Measurements from ENCODE around the gene FOXP1. TPM values are rescaled to one million over a fixed set of nuclear protein-coding genes. Genes with fewer than 3 reads are reported as not detected.

FOXP1 gene
- total and polyA plus RNA-seq, 2 experiments from 2014 or later = 76.8 to 99.8 TPM

GRCh38 chr3:71502066-71502625 is 81.4 kb downstream of the FOXP1 start:
- peaks cover 12% of the 10 kb centered on the region for H3K4me1 ChIP-seq (ENCODE audit: insufficient read depth)
- H3K9me3 ChIP-seq (ENCODE audit: low read depth) = no peaks in the 10 kb centered on the region
- no peaks in the 10 kb centered on the region for H3K27me3 ChIP-seq
- H2AFZ ChIP-seq = no peak overlapping the region
- H3K4me2 ChIP-seq = no peak overlapping the region
- no peaks in the 10 kb centered on the region for H3K36me3 ChIP-seq (replicated peaks; ENCODE audit: insufficient read depth, low read depth)
- H3K79me2 ChIP-seq = peaks cover 22% of the 10 kb centered on the region
- no peaks in the 10 kb centered on the region for H3K9me2 ChIP-seq (replicated peaks; ENCODE audit: insufficient read depth)
- 84% methylated on average over 5 of the region's 5 CpGs for WGBS (ENCODE audit: low lambda C conversion rate, missing lambda C conversion rate)
- DNase-seq (ENCODE audit: low spot score) = no peak
- H3K4me3 ChIP-seq = no peak overlapping the region
- TF ChIP-seq CTCF (IDR thresholded peaks at IDR 0.05; ENCODE audit: poor library complexity) = no peak
- TF ChIP-seq EZH2phosphoT487 (IDR thresholded peaks at IDR 0.05; ENCODE audit: low read depth, severe bottlenecking, unreplicated experiment) = no peak
- TF ChIP-seq EZH2 (IDR thresholded peaks at IDR 0.05; ENCODE audit: borderline replicate concordance) = no peak
- H3K27ac ChIP-seq = no peak overlapping the region
- no peaks in the 10 kb centered on the region for H4K20me1 ChIP-seq (ENCODE audit: insufficient read depth, poor library complexity, severe bottlenecking)

- Histone ChIP-seq H3K27me3 (no peaks in the 10 kb centered on the region), H3K27ac (no peak overlapping the region), H3K36me3 (replicated peaks; ENCODE audit: insufficient read depth, low read depth) (no peaks in the 10 kb centered on the region), H3K9me3 (ENCODE audit: low read depth) (no peaks in the 10 kb centered on the region), H3K4me2 (no peak overlapping the region), H3K9me2 (replicated peaks; ENCODE audit: insufficient read depth) (no peaks in the 10 kb centered on the region), H3K79me2 (peaks cover 18% of the 10 kb centered on the region), H3K4me3 (no peak overlapping the region), H3K4me1 (ENCODE audit: insufficient read depth) (peaks cover 24% of the 10 kb centered on the region), H4K20me1 (ENCODE audit: insufficient read depth, poor library complexity, severe bottlenecking) (no peaks in the 10 kb centered on the region), H2AFZ (no peak overlapping the region)
- DNase-seq (ENCODE audit: low spot score) = no peak
- TF ChIP-seq EZH2phosphoT487 (IDR thresholded peaks at IDR 0.05; ENCODE audit: low read depth, severe bottlenecking, unreplicated experiment) (no peak), CTCF (IDR thresholded peaks at IDR 0.05; ENCODE audit: poor library complexity) (no peak), EZH2 (IDR thresholded peaks at IDR 0.05; ENCODE audit: borderline replicate concordance) (no peak)
- WGBS (ENCODE audit: low lambda C conversion rate, missing lambda C conversion rate) = 95% methylated on average over 6 of the region's 6 CpGs
Observed at GRCh38 chr3:71500696-71501095, 82.8 kb downstream of the FOXP1 start.

- Histone ChIP-seq H3K4me1 (ENCODE audit: insufficient read depth) (peaks cover 29% of the 10 kb centered on the region), H3K27ac (no peak overlapping the region), H3K4me2 (no peak overlapping the region), H4K20me1 (ENCODE audit: insufficient read depth, poor library complexity, severe bottlenecking) (no peaks in the 10 kb centered on the region), H3K4me3 (no peak overlapping the region), H3K79me2 (peaks cover 23% of the 10 kb centered on the region), H3K27me3 (no peaks in the 10 kb centered on the region), H3K9me2 (replicated peaks; ENCODE audit: insufficient read depth) (no peaks in the 10 kb centered on the region), H3K9me3 (ENCODE audit: low read depth) (no peaks in the 10 kb centered on the region), H3K36me3 (replicated peaks; ENCODE audit: insufficient read depth, low read depth) (no peaks in the 10 kb centered on the region), H2AFZ (no peak overlapping the region)
- WGBS (ENCODE audit: low lambda C conversion rate, missing lambda C conversion rate) = 91% methylated on average over 6 of the region's 6 CpGs
- TF ChIP-seq EZH2 (IDR thresholded peaks at IDR 0.05; ENCODE audit: borderline replicate concordance) (no peak), CTCF (IDR thresholded peaks at IDR 0.05; ENCODE audit: poor library complexity) (no peak), EZH2phosphoT487 (IDR thresholded peaks at IDR 0.05; ENCODE audit: low read depth, severe bottlenecking, unreplicated experiment) (no peak)
- no peak for DNase-seq (ENCODE audit: low spot score)
Observed at GRCh38 chr3:71499227-71499876, 84.2 kb downstream of the FOXP1 start.
